Tibial nerve (tissue), 4 donors: Measurements from ENCODE around the gene ARIH2. TPM values are rescaled to one million over a fixed set of nuclear protein-coding genes. Genes with fewer than 3 reads are reported as not detected.

ENCODE experiments used
- DNase-seq, 2 donors: peaks; one replicate each; pipeline ENCODE4 v3.0.0-alpha.2; 2019; ENCODE audit warnings: low spot score in 2 of 2
- H3K27ac ChIP-seq, 4 donors: fragments of 200-600 bp; sonication (generic) in 3 of 4; one replicate each; pipeline ENCODE4 v1.5.1; 2017 to 2019; ENCODE audit warnings: mild to moderate bottlenecking in 1 of 4
- H3K27me3 ChIP-seq, 2 donors: fragments of 200-600 bp; sonication (generic) in 1 of 2; one replicate each; pipeline versions ENCODE4 v1.5.1 to v1.6.0; 2017 to 2019
- H3K36me3 ChIP-seq, 3 donors: fragments of 200-600 bp; sonication (generic); one replicate each; pipeline ENCODE4 v1.5.1; 2018 to 2019
- H3K4me1 ChIP-seq, 4 donors: fragments of 200-600 bp; sonication (generic) in 3 of 4; one replicate each; pipeline ENCODE4 v1.5.1; 2017 to 2019
- H3K4me3 ChIP-seq, 4 donors: fragments of 200-600 bp; sonication (generic) in 3 of 4; one replicate each; pipeline ENCODE4 v1.5.1; 2017 to 2019; ENCODE audit warnings: mild to moderate bottlenecking in 1 of 4, moderate library complexity in 1 of 4
- H3K9me3 ChIP-seq, 4 donors: fragments of 200-600 bp; sonication (generic) in 3 of 4; one replicate each; pipeline ENCODE4 v1.5.1; 2017 to 2019
- CTCF ChIP-seq, 5 experiments: fragments of 200-600 bp in 3 of 5; fragments of 450-650 bp in 2 of 5; sonication (generic) in 3 of 5; IDR thresholded peaks; one replicate each; pipeline ENCODE4 v1.5.1; 2016 to 2019; ENCODE audit warnings: antibody characterized with exemption in 5 of 5, mild to moderate bottlenecking in 3 of 5, moderate library complexity in 2 of 5
- EP300 ChIP-seq, 2 donors: sonication (generic); formaldehyde crosslinking; IDR thresholded peaks; one replicate each; pipeline ENCODE4 v1.6.1; 2017; ENCODE audit warnings: antibody characterized with exemption in 2 of 2, mild to moderate bottlenecking in 1 of 2
- POLR2A ChIP-seq, 2 donors: fragments of 450-650 bp; IDR thresholded peaks; one replicate each; pipeline ENCODE4 v1.6.1; 2017; ENCODE audit warnings: antibody characterized with exemption in 2 of 2, mild to moderate bottlenecking in 2 of 2, moderate library complexity in 2 of 2
- WGBS, 2 donors: methylation state at CpG; one replicate each; pipeline ENCODE4 v1.1.5; 2018; 5-methylcytosine and 5-hydroxymethylcytosine counted together
- total RNA-seq, 4 donors: library from RNA; depleted of rRNA; stranded (reverse); fragments of >200 nt; gene quantifications; one replicate each; pipeline ENCODE4 v1.1.0, GENCODE V29; 2016

The ARIH2 gene
- total RNA-seq, 4 donors from 2014 or later = 68.8 to 115 (median 94.4) TPM

- Histone ChIP-seq H3K27ac (no peak overlapping the region), H3K4me3 (no peak overlapping the region), H3K27me3 (no peaks in the 10 kb centered on the region), H3K36me3 (peaks cover 0 to 59% (median 4%) of the 10 kb centered on the region in 3 donors), H3K4me1 (peaks cover 0 to 11% (median 1%) of the 10 kb centered on the region in 4 donors), H3K9me3 (no peaks in the 10 kb centered on the region)
- TF ChIP-seq EP300 (IDR thresholded peaks at IDR 0.05) (no peak), POLR2A (IDR thresholded peaks at IDR 0.05) (no peak), CTCF (IDR thresholded peaks at IDR 0.05) (no peak)
- WGBS, 2 donors = 88 to 92% methylated on average over 6 of the region's 6 CpGs
- no peak for DNase-seq
Observed at GRCh38 chr3:49001155-49001554, 82.5 kb downstream of the ARIH2 start.

- no peak for DNase-seq
- no peak for TF ChIP-seq EP300 (IDR thresholded peaks at IDR 0.05)
- Histone ChIP-seq H3K27me3 (no peaks in the 10 kb centered on the region), H3K36me3 (peaks cover 0 to 29% (median 0%) of the 10 kb centered on the region in 3 donors), H3K4me3 (no peak overlapping the region), H3K4me1 (peaks cover 0 to 28% (median 11%) of the 10 kb centered on the region in 4 donors), H3K27ac (no peak overlapping the region), H3K9me3 (no peaks in the 10 kb centered on the region)
- 86 to 88% methylated on average over 15 of the region's 16 CpGs for whole genome bisulfite sequencing, 2 donors
Observed at GRCh38 chr3:49004352-49005302, 86.0 kb downstream of the ARIH2 start.

GRCh38 chr3:49005303-49005680 lies 86.7 kb downstream of the ARIH2 start:
- no peaks in the 10 kb centered on the region for H3K9me3 ChIP-seq
- H3K27me3 ChIP-seq = no peaks in the 10 kb centered on the region
- peaks cover 0 to 28% (median 11%) of the 10 kb centered on the region in 4 donors for H3K4me1 ChIP-seq
- H3K36me3 ChIP-seq = peaks cover 0 to 26% (median 0%) of the 10 kb centered on the region in 3 donors
- 96 to 97% methylated on average over 3 of the region's 3 CpGs for WGBS, 2 donors
- TF ChIP-seq CTCF (IDR thresholded peaks at IDR 0.05) = no peak
- TF ChIP-seq POLR2A (IDR thresholded peaks at IDR 0.05) = no peak
- TF ChIP-seq EP300 (IDR thresholded peaks at IDR 0.05) = no peak
- DNase-seq = no peak
- H3K27ac ChIP-seq = peak overlapping the region in 1 of 4 donors; percentile 97
- H3K4me3 ChIP-seq = no peak overlapping the region

GRCh38 chr3:49005998-49006397 lies 87.4 kb downstream of the ARIH2 start:
- 84 to 94% methylated on average over 5 of the region's 5 CpGs for WGBS, 2 donors
- peaks cover 0 to 29% (median 0%) of the 10 kb centered on the region in 3 donors for H3K36me3 ChIP-seq
- no peak for DNase-seq

More at GRCh38 chr3:49005998-49006397, 87.4 kb downstream of the ARIH2 start:
- H3K4me1 ChIP-seq = peaks cover 0 to 28% (median 11%) of the 10 kb centered on the region in 4 donors
- peak overlapping the region in 1 of 4 donors; percentile 80 for H3K4me3 ChIP-seq
- peak overlapping the region; percentile 97 to 99 (median 98) for H3K27ac ChIP-seq
- H3K27me3 ChIP-seq = no peaks in the 10 kb centered on the region
- no peak for TF ChIP-seq POLR2A (IDR thresholded peaks at IDR 0.05)
- TF ChIP-seq CTCF (IDR thresholded peaks at IDR 0.05) = no peak
- TF ChIP-seq EP300 (IDR thresholded peaks at IDR 0.05) = no peak
- no peaks in the 10 kb centered on the region for H3K9me3 ChIP-seq
